HEK293T (cell line): Measurements from ENCODE around the gene SLC26A8.

Source experiments
- CTCF ChIA-PET: fragments of 350-600 bp; formaldehyde crosslinking; extraction: SDS; loops from one replicate; lab custom pipeline; 2021; ENCODE audit warnings: antibody characterized with exemption, inconsistent platforms; lab: Yijun Ruan, JAX
- POLR2A ChIA-PET: fragments of 350-600 bp; formaldehyde crosslinking; extraction: SDS; loops from one replicate; lab custom pipeline; 2020; ENCODE audit warnings: antibody characterized with exemption, inconsistent platforms; lab: Yijun Ruan, JAX
- DNase-seq: peaks from one replicate; pipeline ENCODE4 v3.0.0; 2012; ENCODE audit warnings: mixed read lengths; ENCODE audit errors: extremely low spot score
- ARNT ChIP-seq: fragments of 450-650 bp; IDR thresholded peaks from 2 replicates; pipeline ENCODE4 v1.6.1; 2017; ENCODE audit warnings: mild to moderate bottlenecking
- BHLHE40 ChIP-seq: fragments of 450-650 bp; IDR thresholded peaks from 2 replicates; pipeline ENCODE4 v1.6.1; 2016; ENCODE audit warnings: mild to moderate bottlenecking, moderate library complexity, borderline replicate concordance
- CTBP1 ChIP-seq: fragments of 450-650 bp; IDR thresholded peaks from 2 replicates; pipeline ENCODE4 v1.6.1; 2016; ENCODE audit warnings: borderline replicate concordance
- ELF4 ChIP-seq: fragments of 450-650 bp; IDR thresholded peaks from 2 replicates; pipeline ENCODE4 v1.6.1; 2017; ENCODE audit warnings: antibody characterized with exemption
- FOXA1 ChIP-seq: fragments of 450-650 bp; IDR thresholded peaks from 2 replicates; pipeline ENCODE4 v1.6.1; 2016; ENCODE audit warnings: mild to moderate bottlenecking
- FOXK2 ChIP-seq: fragments of 450-650 bp; IDR thresholded peaks from 2 replicates; pipeline ENCODE4 v1.6.1; 2016; ENCODE audit warnings: mild to moderate bottlenecking
- FOXM1 ChIP-seq: fragments of 450-650 bp; IDR thresholded peaks from 2 replicates; pipeline ENCODE4 v1.6.1; 2017; ENCODE audit warnings: mild to moderate bottlenecking, borderline replicate concordance
- HDGF ChIP-seq: fragments of 450-650 bp; IDR thresholded peaks from 2 replicates; pipeline ENCODE4 v1.6.1; 2017; ENCODE audit warnings: antibody characterized with exemption, borderline replicate concordance
- L3MBTL2 ChIP-seq: fragments of 450-650 bp; conservative IDR thresholded peaks from 2 replicates; pipeline ENCODE4 v1.6.1; 2016; ENCODE audit warnings: mild to moderate bottlenecking
- LEF1 ChIP-seq: fragments of 450-650 bp; IDR thresholded peaks from 2 replicates; pipeline ENCODE4 v1.6.1; 2017; ENCODE audit warnings: mild to moderate bottlenecking, borderline replicate concordance
- NFRKB ChIP-seq: fragments of 450-650 bp; IDR thresholded peaks from 2 replicates; pipeline ENCODE4 v1.6.1; 2016; ENCODE audit warnings: mild to moderate bottlenecking, moderate library complexity
- SP1 ChIP-seq: fragments of 450-650 bp; IDR thresholded peaks from 2 replicates; pipeline ENCODE4 v1.6.1; 2017
- SUZ12 ChIP-seq: fragments of 450-650 bp; IDR thresholded peaks from 2 replicates; pipeline ENCODE4 v1.6.1; 2016; ENCODE audit warnings: mild to moderate bottlenecking
- TARDBP ChIP-seq: fragments of 450-650 bp; IDR thresholded peaks from 2 replicates; pipeline ENCODE4 v1.6.1; 2016
- ZNF384 ChIP-seq: fragments of 450-650 bp; IDR thresholded peaks from 2 replicates; pipeline ENCODE4 v1.6.1; 2016
- TF ChIP-seq, protein P1 (sequence below): fragments of 450-650 bp; IDR thresholded peaks from 2 replicates; pipeline ENCODE4 v1.6.1; 2016

SLC26A8 gene

GRCh38 chr6:36029464-36029863 lies 5.0 kb upstream of the SLC26A8 start:
- CTCF ChIA-PET, result interaction anchor here (0.9 to 4.0 kb wide), 4 partner anchors 8 to 66 kb away, joined by 3 to 23 read pairs (median 6); no protein-coding TSS in a partner anchor
- TF ChIP-seq FOXM1 (no peak), ELF4 (no peak), CTBP1 (no peak), TARDBP (no peak), FOXK2 (no peak), FOXA1 (no peak), BHLHE40 (no peak), SP1 (no peak), SUZ12 (no peak), L3MBTL2 (no peak)
- POLR2A ChIA-PET, result interaction anchor here (1.0 to 2.9 kb wide), 8 partner anchors 17 to 137 kb away, joined by 3 to 11 read pairs (median 4); no protein-coding TSS in a partner anchor
- DNase-seq, result no peak

- DNase-seq, result no peak
- ChIA-PET POLR2A (interaction anchor here (1.0 to 2.9 kb wide), 14 partner anchors 9 to 136 kb away, joined by 3 to 20 read pairs (median 5); no protein-coding TSS in a partner anchor), CTCF (interaction anchor here (0.9 to 4.0 kb wide), 4 partner anchors 9 to 66 kb away, joined by 3 to 23 read pairs (median 6); no protein-coding TSS in a partner anchor)
- TF ChIP-seq, protein P1, sequence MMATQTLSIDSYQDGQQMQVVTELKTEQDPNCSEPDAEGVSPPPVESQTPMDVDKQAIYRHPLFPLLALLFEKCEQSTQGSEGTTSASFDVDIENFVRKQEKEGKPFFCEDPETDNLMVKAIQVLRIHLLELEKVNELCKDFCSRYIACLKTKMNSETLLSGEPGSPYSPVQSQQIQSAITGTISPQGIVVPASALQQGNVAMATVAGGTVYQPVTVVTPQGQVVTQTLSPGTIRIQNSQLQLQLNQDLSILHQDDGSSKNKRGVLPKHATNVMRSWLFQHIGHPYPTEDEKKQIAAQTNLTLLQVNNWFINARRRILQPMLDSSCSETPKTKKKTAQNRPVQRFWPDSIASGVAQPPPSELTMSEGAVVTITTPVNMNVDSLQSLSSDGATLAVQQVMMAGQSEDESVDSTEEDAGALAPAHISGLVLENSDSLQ, result no peak
- no peak for TF ChIP-seq ZNF384
- TF ChIP-seq LEF1, result no peak
- no peak for TF ChIP-seq L3MBTL2
- no peak for TF ChIP-seq HDGF
- TF ChIP-seq FOXA1, result no peak
- TF ChIP-seq CTBP1, result no peak
- TF ChIP-seq ARNT, result no peak
- no peak for TF ChIP-seq SP1
- no peak for TF ChIP-seq ELF4
- TF ChIP-seq BHLHE40, result no peak
- TF ChIP-seq NFRKB, result no peak
- TF ChIP-seq FOXM1, result no peak
Observed at GRCh38 chr6:36028877-36029324, 4.5 kb upstream of the SLC26A8 start.

DNA sequence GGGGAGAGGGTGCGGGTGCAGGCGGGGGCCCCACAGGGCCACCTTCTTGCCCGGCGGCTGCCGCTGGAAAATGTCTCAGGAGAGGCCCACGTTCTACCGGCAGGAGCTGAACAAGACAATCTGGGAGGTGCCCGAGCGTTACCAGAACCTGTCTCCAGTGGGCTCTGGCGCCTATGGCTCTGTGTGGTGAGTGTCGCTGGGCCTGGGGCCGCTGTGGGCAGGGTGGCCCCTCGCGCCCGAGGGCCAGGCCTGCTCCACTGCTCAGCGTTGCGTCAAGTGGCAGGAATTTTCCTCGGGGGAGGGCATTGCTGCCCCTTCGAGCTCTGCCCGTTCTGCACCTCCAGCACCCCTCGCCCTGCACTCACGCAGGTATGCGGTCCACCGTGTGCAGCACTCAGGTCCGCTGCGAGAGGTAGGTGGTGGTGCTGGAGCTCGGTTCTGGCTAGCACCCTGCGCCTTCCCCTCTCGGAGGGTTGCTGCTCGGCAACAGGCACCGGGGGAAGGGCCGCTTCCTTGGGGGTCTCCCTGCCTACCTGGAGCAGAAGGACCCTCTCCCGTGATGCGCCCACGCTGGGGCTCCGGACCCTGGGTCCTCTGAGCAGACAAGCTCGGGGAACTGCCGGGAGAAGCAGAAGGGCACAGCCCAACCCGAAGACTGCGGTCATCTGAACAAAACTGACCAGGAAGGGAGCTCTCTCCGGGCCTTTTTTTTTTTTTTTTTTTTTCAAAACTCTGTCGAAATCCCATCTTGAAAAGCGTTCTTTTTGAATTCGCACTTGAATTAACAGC lies 3.8 kb upstream of the SLC26A8 start:
- POLR2A ChIA-PET, result interaction anchor here (0.8 to 2.9 kb wide), 19 partner anchors 9 to 192 kb away, joined by 3 to 20 read pairs (median 4); no protein-coding TSS in a partner anchor
- TF ChIP-seq HDGF, result 0 out of 2 replicates have a peak, but pooled peaks have one; percentile 36
- TF ChIP-seq ARNT, result no peak
- peak; percentile 48; the same call in 1 of the 2 replicates for TF ChIP-seq ZNF384
- no peak for TF ChIP-seq FOXK2
- CTCF ChIA-PET, result interaction anchor here (0.6 to 4.0 kb wide), 6 partner anchors 9 to 289 kb away, joined by 3 to 23 read pairs (median 4); no protein-coding TSS in a partner anchor
- DNase-seq, result peak; percentile 16

GRCh38 chr6:36027501-36028087 lies 3.2 kb upstream of the SLC26A8 start, which contains the start of gene MAPK14:
Gene MAPK14 (plus strand): TSS chr6:36027808. CDS start chr6:36028158, 350 bp downstream.
- DNase-seq, result peak; percentile 97
- TF ChIP-seq SUZ12, result no peak
- no peak for TF ChIP-seq HDGF
- TF ChIP-seq ELF4, result peak; percentile 47; the same call in 1 of the 2 replicates
- no peak for TF ChIP-seq NFRKB
- TF ChIP-seq L3MBTL2, result peak; percentile 61
- peak; percentile 84; the same call in 1 of the 2 replicates for TF ChIP-seq SP1
- CTCF ChIA-PET, result interaction anchor here (0.6 to 4.0 kb wide), 4 partner anchors 14 to 288 kb away, joined by 3 to 23 read pairs (median 4); no protein-coding TSS in a partner anchor
- POLR2A ChIA-PET, result interaction anchor here (0.6 to 2.9 kb wide), 19 partner anchors 9 to 192 kb away, joined by 3 to 20 read pairs (median 4); no protein-coding TSS in a partner anchor

DNA sequence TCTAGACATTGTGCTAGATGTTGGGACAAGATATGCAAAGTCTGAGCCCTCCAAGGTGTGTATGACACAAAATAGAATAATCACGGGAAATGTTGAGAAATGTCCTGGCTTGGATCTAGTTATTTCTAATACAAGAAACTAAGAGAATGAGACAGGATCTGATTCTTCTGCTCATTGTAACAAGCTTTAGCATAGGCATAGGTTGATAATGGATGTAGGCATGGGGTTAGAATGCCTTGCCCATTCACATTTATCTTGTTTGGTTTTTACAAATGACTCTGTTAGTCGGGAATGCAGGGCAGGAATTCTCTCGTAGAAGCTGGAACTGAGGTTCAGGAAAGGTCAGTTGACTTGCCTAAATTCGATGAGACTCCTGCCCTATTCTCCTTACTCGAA lies 1.5 kb upstream of the SLC26A8 start:
- TF ChIP-seq BHLHE40 (no peak), LEF1 (no peak), SUZ12 (no peak), ZNF384 (no peak), ARNT (no peak), ELF4 (no peak), FOXM1 (no peak), FOXA1 (no peak), SP1 (no peak), TARDBP (no peak), L3MBTL2 (no peak), CTBP1 (no peak)
- TF ChIP-seq, protein P1, result no peak
- DNase-seq, result no peak
- ChIA-PET CTCF (interaction anchor here (0.7 kb wide), 1 partner anchor 206 kb away, joined by 3 read pairs; no protein-coding TSS in a partner anchor), POLR2A (no interaction called here)
